ENCODE measurements around the gene FGFR2.

The FGFR2 gene

DNA sequence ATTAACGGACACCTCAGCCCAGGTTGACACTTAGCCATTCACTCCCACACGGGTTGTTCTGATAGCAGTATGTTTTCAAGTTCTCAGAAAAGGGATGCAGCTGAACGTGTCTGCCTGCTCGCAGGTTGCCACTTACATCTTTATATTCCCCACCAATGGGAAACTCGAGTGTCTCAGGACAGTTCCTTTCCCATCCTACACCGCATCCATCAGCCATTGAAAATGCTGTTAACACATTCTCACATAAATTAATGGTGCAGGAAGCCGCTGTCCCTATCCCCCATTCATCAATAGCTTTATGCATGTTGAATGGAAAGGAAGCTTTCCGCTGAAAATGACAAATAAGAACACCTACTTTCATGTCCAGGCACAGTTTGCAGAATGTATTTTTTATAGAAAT, 1.7 kb upstream of the FGFR2 start:
- Histone ChIP-seq H3K27ac (ENCODE audit: low read depth, low read length) (no peak overlapping the region), H2BK15ac (replicated peaks; ENCODE audit: low read depth) (no peak overlapping the region), H3K79me2 (ENCODE audit: control insufficient read depth, insufficient read depth, low read length) (peaks cover 2% of the 10 kb centered on the region), H3K27me3 (ENCODE audit: insufficient read depth, low read length, poor library complexity) (no peaks in the 10 kb centered on the region), H3K79me1 (ENCODE audit: low read length) (peaks cover 4% of the 10 kb centered on the region), H3K9ac (ENCODE audit: low read length) (peak overlapping the region; percentile 19), H3K4me3 (ENCODE audit: low read length) (no peak overlapping the region), H3K56ac (ENCODE audit: low read length) (no peak overlapping the region), H2BK120ac (ENCODE audit: low read depth, low read length) (no peak overlapping the region), H3K36me3 (ENCODE audit: control insufficient read depth, insufficient read depth, low read length) (no peaks in the 10 kb centered on the region), H4K5ac (ENCODE audit: low read length) (no peak overlapping the region), H3K18ac (ENCODE audit: low read length) (no peak overlapping the region), H3K23ac (ENCODE audit: low read length) (peak overlapping the region; percentile 35), H2AK5ac (ENCODE audit: low read length) (no peak overlapping the region), H2BK5ac (ENCODE audit: low read length) (no peak overlapping the region), H3K4me2 (ENCODE audit: low read length) (no peak overlapping the region), H3K4me1 (ENCODE audit: control insufficient read depth, low read depth, low read length) (peaks cover 17% of the 10 kb centered on the region), H3K4ac (ENCODE audit: low read depth, low read length) (no peak overlapping the region), H4K8ac (ENCODE audit: low read depth, low read length) (no peak overlapping the region)
- no peak for DNase-seq
- no CpG with 5 or more reads among the region's 8 CpGs for WGBS (ENCODE audit: extremely low coverage, insufficient coverage, low lambda C conversion rate)

DNA sequence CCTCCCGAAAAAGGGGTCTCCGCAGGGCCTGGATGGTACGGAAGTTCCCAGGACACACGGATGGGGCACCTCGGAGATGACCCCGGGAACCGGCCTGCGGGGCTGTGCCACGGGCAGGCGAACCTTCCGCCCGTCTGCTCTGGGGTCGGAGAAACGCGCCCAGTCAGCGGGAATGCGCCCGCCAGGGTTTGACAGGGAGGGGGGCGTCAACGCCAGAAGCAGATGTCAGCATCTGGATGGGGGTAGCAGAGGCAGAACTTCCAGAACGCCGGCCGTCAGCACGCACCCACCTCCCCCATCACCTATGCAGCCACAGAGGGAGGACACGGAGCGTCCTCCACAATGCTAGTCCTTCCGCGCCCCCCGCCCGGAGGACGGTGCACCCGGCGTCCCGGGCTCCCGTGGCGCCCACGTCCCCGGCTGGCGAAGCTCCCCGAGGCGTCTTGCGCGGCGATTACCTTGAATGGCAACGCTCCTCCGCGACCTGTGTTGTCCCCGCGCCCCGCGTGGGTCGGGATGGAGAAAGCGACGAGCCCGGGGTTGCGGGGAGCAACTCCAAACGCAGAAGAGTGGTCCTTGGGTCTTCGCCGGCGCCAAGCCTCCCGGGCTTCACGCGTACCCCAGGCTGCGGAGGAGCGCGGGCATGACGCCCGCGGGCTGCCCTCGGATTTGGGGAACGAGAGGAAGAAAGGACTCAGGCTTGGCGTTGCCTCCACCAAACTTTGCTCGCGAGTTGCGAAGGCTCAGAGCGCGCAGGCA, 561 bp downstream of the FGFR2 start:
- WGBS (ENCODE audit: extremely low coverage, insufficient coverage, low lambda C conversion rate): no CpG with 5 or more reads among the region's 77 CpGs
- no peak overlapping the region for H2AK5ac ChIP-seq (ENCODE audit: low read length)
- H3K4me1 ChIP-seq (ENCODE audit: control insufficient read depth, low read depth, low read length): peaks cover 17% of the 10 kb centered on the region
- peak overlapping the region; percentile 71 for H3K4me3 ChIP-seq (ENCODE audit: low read length)
- peak overlapping the region; percentile 88 for H3K4me2 ChIP-seq (ENCODE audit: low read length)
- no peak overlapping the region for H2BK5ac ChIP-seq (ENCODE audit: low read length)
- H2BK15ac ChIP-seq (replicated peaks; ENCODE audit: low read depth): no peak overlapping the region
- H3K27ac ChIP-seq (ENCODE audit: low read depth, low read length): no peak overlapping the region
- H3K56ac ChIP-seq (ENCODE audit: low read length): peak overlapping the region; percentile 89
- H2BK120ac ChIP-seq (ENCODE audit: low read depth, low read length): peak overlapping the region; percentile 10
- H3K18ac ChIP-seq (ENCODE audit: low read length): peak overlapping the region; percentile 94
- no peak overlapping the region for H3K23ac ChIP-seq (ENCODE audit: low read length)
- H3K9ac ChIP-seq (ENCODE audit: low read length): peak overlapping the region; percentile 78
- peaks cover 8% of the 10 kb centered on the region for H3K79me1 ChIP-seq (ENCODE audit: low read length)
- no peaks in the 10 kb centered on the region for H3K36me3 ChIP-seq (ENCODE audit: control insufficient read depth, insufficient read depth, low read length)
- no peak overlapping the region for H3K4ac ChIP-seq (ENCODE audit: low read depth, low read length)
- H4K5ac ChIP-seq (ENCODE audit: low read length): no peak overlapping the region
- H4K8ac ChIP-seq (ENCODE audit: low read depth, low read length): no peak overlapping the region
- H3K79me2 ChIP-seq (ENCODE audit: control insufficient read depth, insufficient read depth, low read length): peaks cover 9% of the 10 kb centered on the region
- DNase-seq: peak; percentile 44
- no peaks in the 10 kb centered on the region for H3K27me3 ChIP-seq (ENCODE audit: insufficient read depth, low read length, poor library complexity)

DNA sequence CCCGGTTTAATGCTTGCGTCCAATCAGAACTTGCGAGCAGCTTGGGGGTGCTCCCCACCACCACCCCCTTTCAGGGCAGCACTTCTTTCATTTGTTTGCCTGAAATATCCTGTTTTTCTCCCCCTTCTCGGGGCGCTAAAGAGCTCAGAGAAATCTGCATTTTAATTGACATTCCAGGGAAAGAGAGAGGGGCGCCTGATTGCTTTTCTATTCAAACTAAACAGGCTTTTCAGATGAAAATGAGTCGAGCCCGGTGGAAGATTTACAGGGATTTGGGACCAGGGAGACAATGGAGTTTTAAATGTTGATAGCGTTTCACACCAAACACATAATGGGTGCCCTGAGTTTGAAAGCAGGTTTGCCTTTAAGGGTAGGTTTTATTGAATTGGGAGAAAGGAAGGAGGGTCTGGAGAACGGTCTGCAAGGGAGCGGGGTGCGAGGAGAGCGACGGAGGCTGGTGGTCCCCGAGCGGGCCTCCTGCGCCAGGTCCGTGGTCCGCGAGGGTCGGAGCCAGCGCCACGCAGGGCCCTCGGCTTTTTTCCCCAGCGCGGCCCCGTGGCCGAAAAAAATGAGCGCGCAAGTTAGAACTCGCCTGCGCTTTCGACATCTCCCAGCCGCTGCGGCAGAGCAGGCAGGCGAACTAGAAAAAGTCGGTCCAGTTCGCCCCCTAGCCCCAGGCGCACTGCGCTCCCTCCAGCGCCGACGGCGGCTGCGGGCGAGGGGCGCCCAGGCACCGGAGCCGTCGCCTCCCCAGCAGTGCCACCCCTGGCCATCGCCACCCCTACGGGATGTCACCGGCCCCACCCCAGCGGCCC, 1.3 kb downstream of the FGFR2 start:
- Histone ChIP-seq H4K5ac (ENCODE audit: low read length) (no peak overlapping the region), H3K4me3 (ENCODE audit: low read length) (peak overlapping the region; percentile 53), H3K18ac (ENCODE audit: low read length) (peak overlapping the region; percentile 81), H2AK5ac (ENCODE audit: low read length) (no peak overlapping the region), H2BK120ac (ENCODE audit: low read depth, low read length) (no peak overlapping the region), H3K23ac (ENCODE audit: low read length) (peak overlapping the region; percentile 32), H2BK5ac (ENCODE audit: low read length) (peak overlapping the region; percentile 38), H3K27ac (ENCODE audit: low read depth, low read length) (peak overlapping the region; percentile 86), H3K36me3 (ENCODE audit: control insufficient read depth, insufficient read depth, low read length) (no peaks in the 10 kb centered on the region), H3K4me2 (ENCODE audit: low read length) (peak overlapping the region; percentile 88), H3K27me3 (ENCODE audit: insufficient read depth, low read length, poor library complexity) (no peaks in the 10 kb centered on the region), H3K56ac (ENCODE audit: low read length) (peak overlapping the region; percentile 89), H3K79me1 (ENCODE audit: low read length) (peaks cover 11% of the 10 kb centered on the region), H2BK15ac (replicated peaks; ENCODE audit: low read depth) (no peak overlapping the region), H3K4me1 (ENCODE audit: control insufficient read depth, low read depth, low read length) (peaks cover 17% of the 10 kb centered on the region), H3K79me2 (ENCODE audit: control insufficient read depth, insufficient read depth, low read length) (peaks cover 11% of the 10 kb centered on the region), H3K4ac (ENCODE audit: low read depth, low read length) (no peak overlapping the region), H3K9ac (ENCODE audit: low read length) (peak overlapping the region; percentile 78), H4K8ac (ENCODE audit: low read depth, low read length) (no peak overlapping the region)
- no CpG with 5 or more reads among the region's 54 CpGs for WGBS (ENCODE audit: extremely low coverage, insufficient coverage, low lambda C conversion rate)
- peak; percentile 85 for DNase-seq

DNA sequence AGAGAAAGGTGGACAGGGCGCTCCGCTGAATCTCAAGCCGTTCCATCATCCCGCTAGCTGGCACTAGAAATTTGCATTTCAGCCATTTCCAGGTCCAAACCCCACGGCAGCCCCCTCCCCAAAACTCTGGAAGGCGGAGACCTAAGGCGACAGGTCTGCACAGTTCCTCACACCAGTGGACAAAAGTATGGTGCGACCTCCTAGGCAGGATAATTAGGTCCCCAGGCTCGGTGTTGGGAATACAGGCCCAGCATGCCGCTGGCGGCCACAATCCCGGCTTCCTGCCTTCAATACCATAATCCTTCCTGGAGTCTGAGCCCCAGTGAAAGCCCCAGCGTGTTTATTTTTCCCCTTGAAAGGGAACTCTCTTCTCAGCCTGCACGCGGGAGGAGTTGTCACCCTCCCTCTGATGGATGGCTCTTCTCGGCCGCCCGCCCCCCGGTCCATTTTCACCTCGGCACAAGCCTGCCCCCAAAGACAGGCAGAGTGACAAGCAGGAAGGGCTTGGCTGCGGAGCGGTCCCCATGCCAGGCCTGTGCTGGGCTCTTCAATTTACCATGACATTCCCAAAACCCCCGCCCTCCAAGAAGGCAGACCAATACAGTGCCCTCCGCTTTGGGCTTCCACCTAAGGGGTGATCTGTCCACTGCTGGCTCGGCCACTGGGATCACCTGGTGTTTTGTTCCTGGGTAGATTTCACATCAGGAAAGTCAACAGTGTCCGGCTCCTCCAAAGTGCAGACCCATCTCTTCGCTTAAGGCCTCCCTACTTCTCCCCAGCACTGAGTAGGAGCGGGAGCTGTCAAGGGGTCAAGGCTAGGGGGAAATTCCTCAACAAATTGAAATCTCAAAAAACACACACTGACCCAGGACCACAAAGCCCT, 2.2 kb downstream of the FGFR2 start:
- DNase-seq: peak; percentile 75
- Histone ChIP-seq H3K18ac (ENCODE audit: low read length) (peak overlapping the region; percentile 42), H4K5ac (ENCODE audit: low read length) (no peak overlapping the region), H2BK5ac (ENCODE audit: low read length) (peak overlapping the region; percentile 38), H2BK15ac (replicated peaks; ENCODE audit: low read depth) (no peak overlapping the region), H4K8ac (ENCODE audit: low read depth, low read length) (no peak overlapping the region), H3K36me3 (ENCODE audit: control insufficient read depth, insufficient read depth, low read length) (no peaks in the 10 kb centered on the region), H3K27ac (ENCODE audit: low read depth, low read length) (peak overlapping the region; percentile 86), H3K4me1 (ENCODE audit: control insufficient read depth, low read depth, low read length) (peaks cover 14% of the 10 kb centered on the region), H3K56ac (ENCODE audit: low read length) (peak overlapping the region; percentile 71), H2BK120ac (ENCODE audit: low read depth, low read length) (no peak overlapping the region), H3K4me2 (ENCODE audit: low read length) (peak overlapping the region; percentile 79), H3K79me1 (ENCODE audit: low read length) (peaks cover 11% of the 10 kb centered on the region), H3K4me3 (ENCODE audit: low read length) (peak overlapping the region; percentile 44), H2AK5ac (ENCODE audit: low read length) (no peak overlapping the region), H3K9ac (ENCODE audit: low read length) (peak overlapping the region; percentile 69), H3K27me3 (ENCODE audit: insufficient read depth, low read length, poor library complexity) (no peaks in the 10 kb centered on the region), H3K79me2 (ENCODE audit: control insufficient read depth, insufficient read depth, low read length) (peaks cover 13% of the 10 kb centered on the region), H3K23ac (ENCODE audit: low read length) (no peak overlapping the region), H3K4ac (ENCODE audit: low read depth, low read length) (no peak overlapping the region)
- no CpG with 5 or more reads among the region's 28 CpGs for WGBS (ENCODE audit: extremely low coverage, insufficient coverage, low lambda C conversion rate)

DNA sequence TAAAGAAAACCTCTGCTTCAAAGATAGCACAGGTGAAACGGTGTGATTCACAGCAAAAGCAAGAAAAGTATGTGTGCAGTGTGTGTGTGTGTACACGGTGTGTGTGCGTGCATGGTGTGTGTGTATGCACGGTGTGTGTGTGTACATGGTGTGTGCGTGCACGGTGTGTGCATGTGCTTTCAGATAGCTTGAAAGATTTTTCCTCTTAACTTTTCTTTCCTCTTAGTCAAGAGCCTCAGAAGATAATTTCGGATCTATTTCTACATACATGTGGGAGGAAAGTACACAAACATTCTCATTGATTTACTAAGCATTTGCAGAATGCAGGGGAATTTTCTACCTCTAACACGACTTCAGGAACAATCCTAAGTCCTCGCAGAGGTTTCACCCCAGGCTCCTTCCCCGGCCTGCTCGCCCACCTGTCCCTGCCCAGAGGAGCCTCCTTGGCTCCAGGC, 2.9 kb downstream of the FGFR2 start:
- Histone ChIP-seq H2BK120ac (ENCODE audit: low read depth, low read length) (no peak overlapping the region), H3K79me2 (ENCODE audit: control insufficient read depth, insufficient read depth, low read length) (peaks cover 13% of the 10 kb centered on the region), H3K4me1 (ENCODE audit: control insufficient read depth, low read depth, low read length) (peaks cover 10% of the 10 kb centered on the region), H3K23ac (ENCODE audit: low read length) (no peak overlapping the region), H3K56ac (ENCODE audit: low read length) (peak overlapping the region; percentile 71), H3K27me3 (ENCODE audit: insufficient read depth, low read length, poor library complexity) (no peaks in the 10 kb centered on the region), H4K8ac (ENCODE audit: low read depth, low read length) (no peak overlapping the region), H3K4me3 (ENCODE audit: low read length) (no peak overlapping the region), H3K18ac (ENCODE audit: low read length) (peak overlapping the region; percentile 42), H2BK15ac (replicated peaks; ENCODE audit: low read depth) (no peak overlapping the region), H3K4me2 (ENCODE audit: low read length) (peak overlapping the region; percentile 79), H2AK5ac (ENCODE audit: low read length) (no peak overlapping the region), H3K79me1 (ENCODE audit: low read length) (peaks cover 11% of the 10 kb centered on the region), H3K36me3 (ENCODE audit: control insufficient read depth, insufficient read depth, low read length) (no peaks in the 10 kb centered on the region), H4K5ac (ENCODE audit: low read length) (no peak overlapping the region), H3K9ac (ENCODE audit: low read length) (peak overlapping the region; percentile 69), H3K27ac (ENCODE audit: low read depth, low read length) (no peak overlapping the region), H3K4ac (ENCODE audit: low read depth, low read length) (no peak overlapping the region), H2BK5ac (ENCODE audit: low read length) (no peak overlapping the region)
- no peak for DNase-seq
- WGBS (ENCODE audit: extremely low coverage, insufficient coverage, low lambda C conversion rate): no CpG with 5 or more reads among the region's 11 CpGs

All from mesendoderm (in vitro differentiated cells).